NB4 (cell line): ENCODE data around the gene MAMDC4.

Source experiments
- DNase-seq: peaks from one replicate; pipeline ENCODE4 v3.0.0; 2010; ENCODE audit warnings: low read depth
- H3K4me3 ChIP-seq: one replicate; pipeline ENCODE4 v1.5.1; 2011; ENCODE audit warnings: mild to moderate bottlenecking, low read depth, low read length, moderate library complexity
- MYC ChIP-seq: IDR thresholded peaks from 2 replicates; pipeline ENCODE4 v1.6.1; 2011; ENCODE audit warnings: low read depth, low read length
- POLR2A ChIP-seq: IDR thresholded peaks from 2 replicates; pipeline ENCODE4 v1.6.1; 2011; ENCODE audit warnings: mild to moderate bottlenecking; ENCODE audit not compliant: insufficient read length; ENCODE audit errors: extremely low read depth
- TF ChIP-seq, protein P1 (sequence below): IDR thresholded peaks from 2 replicates; pipeline ENCODE4 v1.6.1; 2011; ENCODE audit warnings: low read depth, low read length
- TF ChIP-seq, protein P2 (sequence below): IDR thresholded peaks from one replicate; pipeline ENCODE4 v1.5.1; 2012; ENCODE audit warnings: low read depth, low read length

MAMDC4 gene

DNA sequence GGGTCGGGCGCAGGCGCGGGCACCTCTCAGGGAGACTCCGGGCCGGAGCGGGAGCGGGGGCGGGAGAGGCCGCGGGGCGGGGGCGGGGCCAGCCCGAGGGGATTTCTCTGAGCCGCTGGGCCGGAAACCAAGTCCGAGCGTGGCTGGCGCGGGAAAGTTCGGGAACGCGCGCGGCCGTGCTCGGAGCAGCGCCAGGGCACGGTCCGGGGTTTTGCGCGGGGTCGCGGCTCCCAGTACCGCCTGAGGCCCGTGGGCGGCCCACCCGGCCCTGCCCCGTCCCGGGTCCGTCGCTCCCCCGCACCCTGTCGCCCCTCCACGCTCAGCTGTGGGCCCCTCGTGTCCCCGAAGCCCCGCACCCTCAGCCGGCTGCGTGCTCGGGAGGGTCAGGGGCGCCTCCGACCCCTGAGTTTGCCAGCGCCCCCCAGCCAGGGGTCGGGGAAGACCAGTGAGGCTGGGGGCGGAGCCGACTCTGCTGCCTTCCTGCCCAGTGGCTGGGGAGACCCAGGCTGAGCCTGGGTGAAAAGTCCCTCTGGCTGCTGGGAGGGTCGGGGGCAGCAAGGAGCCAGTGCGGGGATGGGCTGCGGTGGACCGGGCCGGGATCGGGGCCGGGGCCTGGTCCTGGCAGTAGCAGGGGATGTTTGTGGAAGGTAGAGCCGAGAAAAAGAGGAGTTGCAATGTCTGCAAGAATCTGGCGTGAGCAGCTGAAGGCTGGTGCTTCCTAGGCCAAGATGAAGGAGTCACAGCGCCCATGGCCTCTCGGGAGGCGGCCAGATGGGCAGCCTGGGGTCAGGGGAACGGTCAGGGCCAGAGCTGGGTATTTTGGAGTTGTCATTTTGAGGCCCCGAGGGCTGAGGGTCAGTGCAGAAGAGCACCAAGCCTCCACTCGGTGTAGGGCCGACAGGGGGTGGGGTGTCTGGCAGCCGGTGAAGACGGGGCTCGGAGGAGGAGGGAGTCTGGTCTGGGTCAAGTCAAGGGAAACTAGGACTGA is 34.8 kb downstream of the MAMDC4 start:
- peak; percentile 53 for DNase-seq
- H3K4me3 ChIP-seq: peak overlapping the region; percentile 80
- TF ChIP-seq MYC: no peak
- TF ChIP-seq, protein P1, sequence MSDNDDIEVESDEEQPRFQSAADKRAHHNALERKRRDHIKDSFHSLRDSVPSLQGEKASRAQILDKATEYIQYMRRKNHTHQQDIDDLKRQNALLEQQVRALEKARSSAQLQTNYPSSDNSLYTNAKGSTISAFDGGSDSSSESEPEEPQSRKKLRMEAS: no peak
- TF ChIP-seq, protein P2, sequence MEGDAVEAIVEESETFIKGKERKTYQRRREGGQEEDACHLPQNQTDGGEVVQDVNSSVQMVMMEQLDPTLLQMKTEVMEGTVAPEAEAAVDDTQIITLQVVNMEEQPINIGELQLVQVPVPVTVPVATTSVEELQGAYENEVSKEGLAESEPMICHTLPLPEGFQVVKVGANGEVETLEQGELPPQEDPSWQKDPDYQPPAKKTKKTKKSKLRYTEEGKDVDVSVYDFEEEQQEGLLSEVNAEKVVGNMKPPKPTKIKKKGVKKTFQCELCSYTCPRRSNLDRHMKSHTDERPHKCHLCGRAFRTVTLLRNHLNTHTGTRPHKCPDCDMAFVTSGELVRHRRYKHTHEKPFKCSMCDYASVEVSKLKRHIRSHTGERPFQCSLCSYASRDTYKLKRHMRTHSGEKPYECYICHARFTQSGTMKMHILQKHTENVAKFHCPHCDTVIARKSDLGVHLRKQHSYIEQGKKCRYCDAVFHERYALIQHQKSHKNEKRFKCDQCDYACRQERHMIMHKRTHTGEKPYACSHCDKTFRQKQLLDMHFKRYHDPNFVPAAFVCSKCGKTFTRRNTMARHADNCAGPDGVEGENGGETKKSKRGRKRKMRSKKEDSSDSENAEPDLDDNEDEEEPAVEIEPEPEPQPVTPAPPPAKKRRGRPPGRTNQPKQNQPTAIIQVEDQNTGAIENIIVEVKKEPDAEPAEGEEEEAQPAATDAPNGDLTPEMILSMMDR: no peak
- no peak for TF ChIP-seq POLR2A

DNA sequence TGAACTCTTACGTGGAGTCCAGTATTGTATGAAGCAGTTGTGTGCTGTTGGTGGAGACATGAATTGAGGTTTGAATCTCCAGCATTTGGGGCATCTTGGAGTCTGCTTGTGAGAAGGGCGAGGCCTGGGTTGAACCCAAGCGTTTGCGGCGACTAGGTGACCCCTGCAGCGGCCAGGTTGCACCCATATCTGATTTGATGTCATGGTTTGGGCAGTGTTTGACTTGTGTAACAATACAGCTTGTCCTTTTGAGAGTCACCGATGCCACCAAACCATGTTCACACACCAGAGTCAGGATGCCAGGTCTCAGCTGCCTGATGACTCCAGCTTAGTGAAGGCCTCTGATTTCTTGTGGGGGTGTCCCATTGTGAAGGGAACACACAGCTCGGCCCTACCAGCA is 36.3 kb downstream of the MAMDC4 start:
- H3K4me3 ChIP-seq: no peak overlapping the region
- DNase-seq: no peak
- TF ChIP-seq POLR2A: no peak
- no peak for TF ChIP-seq MYC
- TF ChIP-seq, protein P2: no peak
- TF ChIP-seq, protein P1: no peak

DNA sequence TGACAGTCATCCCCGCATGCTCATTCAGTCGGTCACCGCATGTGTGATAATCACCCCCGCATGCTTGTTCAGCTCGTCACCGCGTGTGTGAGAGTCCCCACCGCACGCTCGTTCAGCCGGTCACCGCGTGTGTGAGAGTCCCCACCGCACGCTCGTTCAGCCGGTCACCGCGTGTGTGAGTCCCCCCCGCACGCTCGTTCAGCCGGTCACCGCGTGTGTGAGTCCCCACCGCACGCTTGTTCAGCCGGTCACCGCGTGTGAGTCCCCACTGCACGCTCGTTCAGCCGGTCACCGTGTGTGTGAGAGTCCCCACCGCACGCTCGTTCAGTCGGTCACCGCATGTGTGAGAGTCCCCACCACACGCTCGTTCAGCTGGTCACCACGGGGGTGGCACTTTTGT is 37.7 kb downstream of the MAMDC4 start:
- no peak for DNase-seq
- H3K4me3 ChIP-seq: no peak overlapping the region
- TF ChIP-seq, protein P1: no peak
- TF ChIP-seq, protein P2: no peak
- no peak for TF ChIP-seq POLR2A
- TF ChIP-seq MYC: no peak

DNA sequence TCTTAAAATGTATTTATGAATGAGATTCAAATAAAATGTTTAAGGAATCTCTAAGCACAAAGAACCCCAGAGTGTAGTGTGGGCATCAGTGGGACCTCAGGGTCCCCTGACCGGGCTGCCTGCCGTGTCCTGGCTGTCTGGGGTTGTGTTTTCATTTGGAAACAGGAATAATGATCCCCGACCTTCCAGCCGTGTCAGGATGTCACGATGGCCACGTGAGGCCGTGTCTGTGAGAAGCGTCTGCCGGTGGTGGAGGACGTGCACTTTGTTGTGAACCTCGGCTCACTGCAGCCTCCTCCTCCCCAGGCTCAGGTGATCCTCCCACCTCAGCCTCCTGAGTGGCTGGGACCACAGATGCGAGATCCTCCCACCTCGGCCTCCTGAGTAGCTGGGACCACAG is 38.5 kb downstream of the MAMDC4 start:
- no peak for DNase-seq
- TF ChIP-seq MYC (no peak), POLR2A (no peak)
- TF ChIP-seq, protein P1: no peak
- TF ChIP-seq, protein P2: no peak
- H3K4me3 ChIP-seq: no peak overlapping the region

DNA sequence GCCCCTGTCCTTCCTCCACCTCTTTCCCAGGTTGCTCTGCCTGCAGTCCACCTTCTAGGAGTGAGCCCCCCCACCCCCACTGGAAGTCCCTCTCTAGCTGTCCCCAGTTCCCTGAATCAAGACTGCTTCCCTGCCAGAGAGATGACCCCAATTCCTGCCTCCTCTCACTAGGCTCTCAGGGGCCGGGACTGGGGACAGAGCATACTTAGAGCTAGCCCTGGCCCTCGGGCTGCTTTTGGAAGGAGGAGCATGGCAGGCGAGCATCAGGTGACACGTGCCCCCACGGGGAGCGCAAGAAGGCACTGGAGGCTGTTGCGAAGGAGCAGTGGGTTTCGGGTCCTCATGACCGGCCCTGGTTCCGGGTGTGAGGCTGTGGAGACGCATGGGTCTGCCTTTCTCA is 43.9 kb downstream of the MAMDC4 start:
- TF ChIP-seq POLR2A: no peak
- TF ChIP-seq MYC: no peak
- TF ChIP-seq, protein P2: no peak
- TF ChIP-seq, protein P1: no peak
- DNase-seq: no peak
- H3K4me3 ChIP-seq: no peak overlapping the region
